ENCODE measurements around the gene GINS2. TPM values are rescaled to one million over a fixed set of nuclear protein-coding genes. Genes with fewer than 3 reads are reported as not detected.

Gene GINS2
- total and polyA plus RNA-seq, 7 donors = 0.93 to 2.0 (median 1.5) TPM

DNA sequence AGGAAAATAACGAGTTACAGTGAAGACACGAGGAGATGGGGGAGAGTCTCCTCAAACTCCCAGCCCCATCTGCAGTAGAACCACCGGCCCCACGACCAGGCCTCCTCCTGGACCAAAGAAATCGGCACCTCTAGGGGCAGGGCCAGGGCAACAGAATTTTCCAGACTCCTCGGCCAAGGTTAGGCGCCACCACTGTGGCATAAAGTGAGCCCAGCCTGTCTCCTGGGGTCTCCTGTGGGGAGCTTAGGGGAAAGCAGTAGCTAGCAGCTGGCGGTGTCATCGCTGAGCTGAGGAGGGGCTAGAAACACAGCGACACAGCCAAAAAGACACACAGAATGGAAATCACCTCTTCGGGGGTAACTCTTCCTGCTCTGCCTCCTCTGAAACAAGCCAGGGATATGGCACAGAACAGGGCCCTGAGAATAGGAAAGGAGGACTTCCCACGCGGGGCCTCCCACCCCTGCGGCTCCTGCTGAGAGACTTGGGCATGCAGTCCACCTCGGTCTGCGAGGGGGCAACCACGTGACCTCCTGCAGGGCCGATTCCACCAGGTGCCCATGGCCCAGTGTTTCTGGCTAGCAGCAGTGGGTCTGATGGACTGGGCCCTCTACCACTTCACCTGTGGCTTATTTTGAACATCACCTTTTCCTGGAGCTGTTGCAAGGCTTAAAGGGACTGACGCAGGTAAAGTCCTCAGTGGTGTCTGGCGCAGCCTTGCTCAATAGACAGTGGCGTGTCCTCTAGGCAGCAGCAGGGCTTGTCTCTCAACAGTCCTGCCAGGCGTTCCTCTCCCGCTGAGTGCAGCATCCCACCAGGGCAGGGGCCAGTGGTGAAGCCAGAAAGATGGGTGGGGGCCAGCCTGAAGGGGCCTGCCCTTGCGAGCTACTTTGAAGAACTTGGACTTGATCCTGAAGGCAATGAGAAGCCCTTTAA is 6.7 kb upstream of the GINS2 start:
- ATAC-seq = no peak
- no peak overlapping the region for H3K4me3 ChIP-seq
- intact Hi-C loops (cut with DNase I) = no loop called here
- H3K27me3 ChIP-seq (ENCODE audit: insufficient read depth in 3 of 3, low read length in 2 of 3) = no peaks in the 10 kb centered on the region
- WGBS, 3 donors = 80 to 86% (median 86%) methylated on average over 24 of the region's 24 CpGs
- no peak for TF ChIP-seq CTCF (IDR thresholded peaks at IDR 0.05)
- no peaks in the 10 kb centered on the region for H3K9me3 ChIP-seq
- no peak for DNase-seq
- no peak overlapping the region for H3K27ac ChIP-seq
- H3K4me1 ChIP-seq = no peaks in the 10 kb centered on the region
- H3K36me3 ChIP-seq (ENCODE audit: insufficient read depth in 1 of 2, low read depth in 1 of 2) = no peaks in the 10 kb centered on the region

GRCh38 chr16:85690469-85691064 is 1.8 kb upstream of the GINS2 start:
- 48 to 52% (median 48%) methylated on average over 7 of the region's 7 CpGs for WGBS, 3 donors

DNA sequence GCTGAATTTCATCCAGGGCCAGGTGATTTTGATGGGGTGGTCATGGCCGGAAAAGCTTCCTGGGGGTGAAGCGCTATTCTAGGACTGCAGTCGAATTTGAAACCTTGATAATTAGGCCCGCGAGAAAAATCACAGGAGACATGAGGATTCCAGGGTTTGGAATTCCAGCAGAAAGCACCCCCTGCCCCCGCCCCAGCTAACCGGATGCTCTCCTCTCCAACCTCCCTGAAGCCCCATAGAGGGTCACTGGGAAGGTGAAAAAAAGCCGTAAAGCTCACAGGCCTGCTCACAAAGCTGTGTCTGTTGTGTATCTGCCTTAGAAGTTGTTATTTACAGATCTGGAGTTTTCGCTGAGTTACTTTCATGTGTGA is 1.2 kb upstream of the GINS2 start:
- H3K4me1 ChIP-seq = no peaks in the 10 kb centered on the region
- no peak for TF ChIP-seq CTCF (IDR thresholded peaks at IDR 0.05)
- intact Hi-C loops (cut with DNase I) = no loop called here
- DNase-seq (no peak), ATAC-seq (no peak)
- WGBS, 3 donors = 58 to 63% (median 61%) methylated on average over 9 of the region's 9 CpGs
- no peaks in the 10 kb centered on the region for H3K9me3 ChIP-seq
- H3K27me3 ChIP-seq (ENCODE audit: insufficient read depth in 3 of 3, low read length in 2 of 3) = no peaks in the 10 kb centered on the region
- H3K27ac ChIP-seq = no peak overlapping the region
- H3K36me3 ChIP-seq (ENCODE audit: insufficient read depth in 1 of 2, low read depth in 1 of 2) = no peaks in the 10 kb centered on the region
- no peak overlapping the region for H3K4me3 ChIP-seq

More at GRCh38 chr16:85690469-85691064, 1.8 kb upstream of the GINS2 start:
- no peak for TF ChIP-seq CTCF (IDR thresholded peaks at IDR 0.05)
- no peak for ATAC-seq
- Histone ChIP-seq H3K27me3 (ENCODE audit: insufficient read depth in 3 of 3, low read length in 2 of 3) (no peaks in the 10 kb centered on the region), H3K9me3 (no peaks in the 10 kb centered on the region), H3K4me1 (no peaks in the 10 kb centered on the region), H3K36me3 (ENCODE audit: insufficient read depth in 1 of 2, low read depth in 1 of 2) (no peaks in the 10 kb centered on the region), H3K27ac (no peak overlapping the region), H3K4me3 (no peak overlapping the region)
- DNase-seq = no peak
- intact Hi-C loops (cut with DNase I) = no loop called here

DNA sequence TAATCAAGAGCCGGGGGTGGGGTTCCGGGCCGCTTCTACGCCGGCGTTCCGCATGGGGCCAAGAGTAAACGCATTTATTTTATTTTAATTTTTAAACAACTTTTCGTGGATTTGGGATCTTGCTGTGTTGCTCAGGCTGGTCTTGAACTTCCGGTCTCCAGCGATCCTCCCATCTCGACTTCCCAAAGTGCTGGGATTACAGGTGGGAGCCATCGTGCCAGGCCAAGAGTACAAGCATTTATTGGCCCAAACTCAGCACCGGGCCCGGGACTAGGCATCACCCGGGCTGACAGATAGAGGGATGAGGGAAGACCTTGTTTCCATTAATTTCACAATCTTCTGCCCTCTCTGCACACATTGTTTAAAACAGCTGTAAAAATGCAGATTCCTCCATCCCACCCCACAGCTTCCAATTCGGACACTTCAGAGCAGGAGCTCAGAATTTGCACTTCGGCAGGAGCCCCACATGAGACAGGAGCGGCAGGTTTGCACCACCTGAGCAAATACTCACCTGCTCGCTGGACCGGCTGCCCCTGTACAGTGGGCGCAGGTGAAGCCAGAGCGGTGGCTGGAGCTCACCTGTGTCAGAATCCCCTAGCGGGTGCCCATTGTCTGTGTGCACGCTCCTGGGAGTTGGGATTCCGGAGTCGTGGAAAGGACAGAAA is 663 bp upstream of the GINS2 start:
- no peak for TF ChIP-seq CTCF (IDR thresholded peaks at IDR 0.05)
- H3K4me1 ChIP-seq = no peaks in the 10 kb centered on the region
- intact Hi-C loops (cut with DNase I) = no loop called here
- DNase-seq (no peak), ATAC-seq (peak in 1 of 4 donors; percentile 12)
- H3K4me3 ChIP-seq = peak overlapping the region; percentile 80
- no peak overlapping the region for H3K27ac ChIP-seq
- no peaks in the 10 kb centered on the region for H3K9me3 ChIP-seq
- H3K27me3 ChIP-seq (ENCODE audit: insufficient read depth in 3 of 3, low read length in 2 of 3) = no peaks in the 10 kb centered on the region
- WGBS, 3 donors = 35 to 41% (median 38%) methylated on average over 27 of the region's 27 CpGs
- H3K36me3 ChIP-seq (ENCODE audit: insufficient read depth in 1 of 2, low read depth in 1 of 2) = no peaks in the 10 kb centered on the region

Data from psoas muscle (tissue), 8 donors.